Fibroblast of lung (primary cell): ENCODE results near the gene KIF1A. TPM values are rescaled to one million over a fixed set of nuclear protein-coding genes. Genes with fewer than 3 reads are reported as not detected.

Source experiments
- DNase-seq, 2 donors: peaks; one replicate each; pipeline versions ENCODE4 v3.0.0 to v3.0.0-alpha.2; 2010; ENCODE audit warnings: low read depth in 2 of 2
- H2AFZ ChIP-seq: 2 replicates; pipeline ENCODE4 v1.5.1; 2012; ENCODE audit warnings: low read length, control low read depth, inconsistent platforms
- H3K27ac ChIP-seq: 2 replicates; pipeline ENCODE4 v1.5.1; 2011; ENCODE audit warnings: low read length, control low read depth; ENCODE audit not compliant: insufficient read depth
- H3K27me3 ChIP-seq: 2 replicates; pipeline ENCODE4 v1.5.1; 2011; ENCODE audit warnings: mild to moderate bottlenecking, low read length; ENCODE audit not compliant: control insufficient read depth, insufficient read depth
- H3K36me3 ChIP-seq: 2 replicates; pipeline ENCODE4 v1.5.1; 2011; ENCODE audit warnings: low read length; ENCODE audit not compliant: control insufficient read depth, insufficient read depth
- H3K4me1 ChIP-seq: 2 replicates; pipeline ENCODE4 v1.5.1; 2011; ENCODE audit warnings: low read length; ENCODE audit not compliant: control insufficient read depth, insufficient read depth; ENCODE audit errors: extremely low read depth
- H3K4me2 ChIP-seq: 2 replicates; pipeline ENCODE4 v1.5.1; 2011; ENCODE audit warnings: low read length, control low read depth; ENCODE audit not compliant: insufficient read depth; ENCODE audit errors: extremely low read depth
- H3K4me3 ChIP-seq, 4 experiments: fragments of 200-600 bp in 1 of 4; sonication (generic) in 1 of 4; replicated peaks in 1 of 4; 2 replicates each; pipeline ENCODE4 v1.5.1; 2011 to 2016; ENCODE audit warnings: low read length in 4 of 4, low read depth in 3 of 4, mild to moderate bottlenecking in 3 of 4, control low read depth in 2 of 4, inconsistent platforms in 1 of 4, mixed read lengths in 1 of 4; ENCODE audit not compliant: insufficient read depth in 1 of 4; ENCODE audit errors: control extremely low read depth in 1 of 4
- H3K79me2 ChIP-seq: 2 replicates; pipeline ENCODE4 v1.5.1; 2012; ENCODE audit warnings: mild to moderate bottlenecking, low read length, inconsistent platforms; ENCODE audit not compliant: control insufficient read depth, insufficient read depth
- H3K9ac ChIP-seq: 2 replicates; pipeline ENCODE4 v1.5.1; 2011; ENCODE audit warnings: mild to moderate bottlenecking, low read length, control low read depth; ENCODE audit not compliant: insufficient read depth
- H3K9me3 ChIP-seq: 2 replicates; pipeline ENCODE4 v1.5.1; 2012; ENCODE audit warnings: low read depth, low read length; ENCODE audit not compliant: control insufficient read depth, insufficient read depth
- H4K20me1 ChIP-seq: 2 replicates; pipeline ENCODE4 v1.5.1; 2011; ENCODE audit warnings: low read length; ENCODE audit not compliant: control insufficient read depth, insufficient read depth; ENCODE audit errors: extremely low read depth
- EZH2 ChIP-seq: IDR thresholded peaks from 2 replicates; pipeline ENCODE4 v1.5.1; 2012; ENCODE audit warnings: low read length, control low read depth, mild to moderate bottlenecking; ENCODE audit errors: missing control alignments
- polyA plus RNA-seq, 2 donors: library from polyadenylated mRNA; depleted of rRNA in 1 of 2; stranded (reverse) in 1 of 2; unstranded in 1 of 2; fragments of >200 nt; gene quantifications; 2 replicates each; pipeline ENCODE4 v1.2.1, GENCODE V29; 2011 to 2012; ENCODE audit warnings: missing spikeins in 1 of 2
- total RNA-seq: library from RNA; depleted of rRNA; stranded (reverse); fragments of >200 nt; gene quantifications from 2 replicates; pipeline ENCODE4 v1.2.1, GENCODE V29; 2014
- TF ChIP-seq, protein P1 (sequence below), 2 donors: IDR thresholded peaks in 1 of 2; conservative IDR thresholded peaks in 1 of 2; 1 replicate in 1 of 2; 2 replicates in 1 of 2; pipeline ENCODE4 v1.5.1; 2011 to 2012; ENCODE audit warnings: low read length in 2 of 2, control low read depth in 1 of 2, inconsistent platforms in 1 of 2, low read depth in 1 of 2, mild to moderate bottlenecking in 1 of 2

The KIF1A gene
- total and polyA plus RNA-seq, 2 donors (not counting 1 experiment from before 2014, with no cell fraction given), result 0.05 TPM; not detected in 1

DNA sequence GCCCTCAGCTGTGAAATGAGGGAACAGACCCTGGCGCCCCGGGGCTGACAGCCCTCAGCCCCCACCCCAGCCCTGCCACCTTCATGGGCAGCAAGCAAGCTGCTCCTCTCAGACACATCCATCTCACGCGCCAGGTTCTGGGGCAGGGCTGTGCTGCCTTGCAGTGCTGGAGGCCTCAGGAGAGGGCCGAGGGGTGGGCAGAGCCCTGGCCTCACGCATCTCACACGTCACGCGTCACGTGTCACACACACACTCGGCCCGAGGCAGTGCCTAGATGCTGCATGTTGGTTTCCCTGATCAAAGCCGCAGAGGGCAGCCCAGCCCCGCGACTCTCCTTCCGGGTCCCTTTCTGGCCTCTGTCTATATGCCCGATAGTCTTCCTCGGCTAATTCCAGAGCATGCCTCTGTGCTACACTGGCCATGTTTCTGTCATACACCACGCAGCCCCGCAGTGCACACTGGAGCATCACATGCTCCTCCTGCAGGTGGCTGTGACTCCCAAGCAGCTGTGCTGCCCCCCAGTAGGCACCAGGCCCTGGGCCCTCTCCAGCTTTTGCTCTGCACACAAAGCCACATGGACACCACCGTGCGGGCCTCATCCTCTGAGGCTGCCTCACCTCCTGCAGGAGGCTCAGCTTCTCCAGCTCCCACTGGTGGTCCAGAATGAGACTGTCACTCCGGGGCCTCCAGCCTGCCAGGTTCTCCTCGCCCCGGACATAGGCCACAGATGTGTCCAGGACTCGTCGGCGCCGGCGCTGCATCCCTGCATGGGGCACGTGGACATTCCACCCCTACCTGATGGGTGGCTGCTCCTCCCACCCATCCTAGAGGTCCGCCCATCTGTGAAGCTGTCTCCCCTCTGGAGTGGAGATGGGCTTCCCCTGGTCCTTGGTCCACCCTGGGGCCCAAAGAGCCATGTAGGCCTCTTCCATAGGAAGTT is 97.0 kb downstream of the KIF1A start:
- Histone ChIP-seq H3K4me3 (no peak overlapping the region), H3K79me2 (no peaks in the 10 kb centered on the region), H3K27ac (no peak overlapping the region), H3K36me3 (no peaks in the 10 kb centered on the region), H3K4me2 (no peak overlapping the region), H3K27me3 (no peaks in the 10 kb centered on the region), H2AFZ (no peak overlapping the region), H3K9ac (no peak overlapping the region), H3K9me3 (no peaks in the 10 kb centered on the region), H4K20me1 (no peaks in the 10 kb centered on the region), H3K4me1 (no peaks in the 10 kb centered on the region)
- no peak for TF ChIP-seq EZH2
- TF ChIP-seq, protein P1, sequence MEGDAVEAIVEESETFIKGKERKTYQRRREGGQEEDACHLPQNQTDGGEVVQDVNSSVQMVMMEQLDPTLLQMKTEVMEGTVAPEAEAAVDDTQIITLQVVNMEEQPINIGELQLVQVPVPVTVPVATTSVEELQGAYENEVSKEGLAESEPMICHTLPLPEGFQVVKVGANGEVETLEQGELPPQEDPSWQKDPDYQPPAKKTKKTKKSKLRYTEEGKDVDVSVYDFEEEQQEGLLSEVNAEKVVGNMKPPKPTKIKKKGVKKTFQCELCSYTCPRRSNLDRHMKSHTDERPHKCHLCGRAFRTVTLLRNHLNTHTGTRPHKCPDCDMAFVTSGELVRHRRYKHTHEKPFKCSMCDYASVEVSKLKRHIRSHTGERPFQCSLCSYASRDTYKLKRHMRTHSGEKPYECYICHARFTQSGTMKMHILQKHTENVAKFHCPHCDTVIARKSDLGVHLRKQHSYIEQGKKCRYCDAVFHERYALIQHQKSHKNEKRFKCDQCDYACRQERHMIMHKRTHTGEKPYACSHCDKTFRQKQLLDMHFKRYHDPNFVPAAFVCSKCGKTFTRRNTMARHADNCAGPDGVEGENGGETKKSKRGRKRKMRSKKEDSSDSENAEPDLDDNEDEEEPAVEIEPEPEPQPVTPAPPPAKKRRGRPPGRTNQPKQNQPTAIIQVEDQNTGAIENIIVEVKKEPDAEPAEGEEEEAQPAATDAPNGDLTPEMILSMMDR (conservative IDR thresholded peaks at IDR 0.05 in 1 of 2, IDR thresholded peaks at IDR 0.05 in 1 of 2; ENCODE audit: low read depth in 1 of 2, low read length in 2 of 2), result no peak
- DNase-seq, result no peak

DNA sequence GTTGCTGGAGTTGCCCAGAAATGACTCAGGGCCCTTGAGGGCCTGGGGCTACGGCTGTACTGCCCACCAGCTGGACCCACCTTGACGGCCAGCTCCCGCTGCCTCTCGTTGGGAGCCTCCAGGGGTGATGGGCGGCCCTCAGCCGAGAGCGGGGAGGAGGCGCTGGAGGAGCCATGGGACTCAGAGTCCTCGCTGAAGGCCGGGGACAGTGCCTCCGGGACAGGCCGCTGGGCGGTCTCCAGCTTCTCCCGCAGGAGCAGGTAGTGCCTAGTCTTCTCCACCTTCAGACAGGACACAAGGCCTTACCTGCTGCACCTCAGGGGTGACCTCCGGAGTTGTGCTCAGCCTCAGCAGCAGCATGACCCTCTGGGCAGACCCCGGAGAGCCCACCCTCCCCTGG is 97.6 kb downstream of the KIF1A start:
- Histone ChIP-seq H3K27me3 (no peaks in the 10 kb centered on the region), H3K9me3 (no peaks in the 10 kb centered on the region), H4K20me1 (no peaks in the 10 kb centered on the region), H3K9ac (no peak overlapping the region), H3K4me1 (no peaks in the 10 kb centered on the region), H3K4me3 (no peak overlapping the region), H3K27ac (no peak overlapping the region), H3K4me2 (no peak overlapping the region), H2AFZ (no peak overlapping the region), H3K36me3 (no peaks in the 10 kb centered on the region), H3K79me2 (no peaks in the 10 kb centered on the region)
- TF ChIP-seq, protein P1 (conservative IDR thresholded peaks at IDR 0.05 in 1 of 2, IDR thresholded peaks at IDR 0.05 in 1 of 2; ENCODE audit: low read depth in 1 of 2, low read length in 2 of 2), result no peak
- no peak for TF ChIP-seq EZH2
- DNase-seq, result no peak

DNA sequence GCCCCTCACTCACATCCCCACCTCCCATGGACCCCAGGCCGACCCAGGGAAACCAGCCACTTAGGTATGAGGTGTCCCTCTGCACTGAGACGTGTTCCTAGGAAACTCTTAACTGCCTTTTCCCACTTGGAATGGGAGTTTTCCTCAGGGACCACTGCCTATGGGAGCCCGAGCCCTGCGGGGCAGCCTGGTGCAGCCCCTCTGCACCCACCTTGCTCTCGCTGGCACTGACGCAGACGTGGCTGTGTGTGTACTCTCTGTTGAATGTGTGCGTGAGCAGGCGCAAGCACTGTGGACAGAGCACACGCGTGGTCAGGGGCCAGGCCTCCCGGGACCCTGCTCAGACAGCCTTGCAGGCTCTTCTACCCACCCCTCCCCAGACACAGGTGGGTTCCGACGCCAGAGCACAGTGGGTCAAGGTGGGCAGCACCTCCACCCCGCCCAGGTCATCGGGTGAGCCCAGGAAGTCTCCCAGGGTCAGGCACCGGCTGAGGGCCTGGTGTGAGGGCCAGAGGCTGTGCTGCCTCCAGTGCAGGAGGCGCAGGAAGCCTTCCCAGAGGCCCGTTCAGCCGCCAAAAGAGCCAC is 98.3 kb downstream of the KIF1A start:
- H3K4me1 ChIP-seq, result no peaks in the 10 kb centered on the region
- no peak for DNase-seq
- no peaks in the 10 kb centered on the region for H3K27me3 ChIP-seq
- H3K4me3 ChIP-seq, result no peak overlapping the region
- no peak overlapping the region for H3K4me2 ChIP-seq
- H3K27ac ChIP-seq, result no peak overlapping the region
- H2AFZ ChIP-seq, result no peak overlapping the region
- H3K79me2 ChIP-seq, result no peaks in the 10 kb centered on the region
- TF ChIP-seq, protein P1 (conservative IDR thresholded peaks at IDR 0.05 in 1 of 2, IDR thresholded peaks at IDR 0.05 in 1 of 2; ENCODE audit: low read depth in 1 of 2, low read length in 2 of 2), result no peak
- TF ChIP-seq EZH2, result no peak
- no peak overlapping the region for H3K9ac ChIP-seq
- no peaks in the 10 kb centered on the region for H3K36me3 ChIP-seq
- no peaks in the 10 kb centered on the region for H4K20me1 ChIP-seq
- H3K9me3 ChIP-seq, result no peaks in the 10 kb centered on the region
